Retinal pigment epithelial cell (primary cell): ENCODE measurements around the gene CHCHD10.
"Not testable (repeated sequence)": the region's sequence is repeated elsewhere in the genome, so short reads cannot be mapped to it uniquely, and the experiment has no call there.

Source experiments
- DNase-seq: peaks from one replicate; pipeline ENCODE4 v3.0.0-alpha.2; 2010; ENCODE audit warnings: low read depth
- H3K4me3 ChIP-seq: 2 replicates; pipeline ENCODE4 v1.5.1; 2011; ENCODE audit warnings: mild to moderate bottlenecking, low read length, control low read depth, moderate library complexity
- CTCF ChIP-seq: conservative IDR thresholded peaks from 2 replicates; pipeline ENCODE4 v1.5.1; 2011; ENCODE audit warnings: low read depth, low read length, control low read depth, inconsistent platforms

Gene CHCHD10

GRCh38 chr22:23737696-23738095, 30.1 kb downstream of the CHCHD10 start:
- TF ChIP-seq CTCF: no peak
- H3K4me3 ChIP-seq: no peak overlapping the region
- DNase-seq: no peak

DNA sequence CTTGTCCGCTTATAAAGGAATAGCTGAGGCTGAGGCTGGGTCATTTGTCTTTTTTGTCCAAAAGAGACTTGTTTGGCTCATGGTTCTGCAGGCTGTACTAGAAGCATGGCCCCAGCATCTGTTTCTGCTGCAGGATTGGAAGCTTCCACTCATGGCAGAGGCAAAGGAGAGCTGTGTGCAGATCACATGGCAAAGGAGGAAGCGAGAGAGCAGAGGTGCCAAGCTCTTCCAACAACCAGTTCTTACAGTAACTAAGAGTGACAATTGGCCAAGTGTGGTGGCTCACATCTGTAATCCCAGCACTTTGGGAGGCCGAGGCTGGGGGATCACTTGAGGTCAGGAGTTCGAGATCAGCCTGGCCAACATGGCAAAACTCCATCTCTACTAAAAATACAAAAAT, 39.7 kb downstream of the CHCHD10 start:
- not testable (repeated sequence) for DNase-seq, H3K4me3 ChIP-seq

DNA sequence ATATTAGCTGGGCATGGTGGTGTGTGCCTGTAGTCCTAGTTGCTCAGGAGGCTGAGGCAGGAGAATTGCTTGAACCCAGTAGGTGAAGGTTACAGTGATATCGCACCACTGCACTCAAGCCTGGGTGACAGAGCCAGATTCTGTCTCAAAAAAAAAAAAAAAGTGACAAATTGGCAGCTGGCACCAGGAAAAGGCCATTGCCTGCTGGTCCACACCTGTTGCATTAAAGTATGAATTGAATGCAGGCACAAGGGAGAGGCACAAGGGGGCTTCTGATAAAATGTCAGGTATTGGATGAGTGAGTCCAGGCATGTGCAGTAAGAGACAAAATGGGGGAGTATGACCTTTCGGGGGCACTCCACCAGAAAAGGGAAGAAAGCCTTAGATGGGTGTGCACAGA, 45.0 kb downstream of the CHCHD10 start:
- no peak overlapping the region for H3K4me3 ChIP-seq
- no peak for TF ChIP-seq CTCF
- no peak for DNase-seq

- H3K4me3 ChIP-seq: no peak overlapping the region
- no peak for DNase-seq
- no peak for TF ChIP-seq CTCF
Observed at GRCh38 chr22:23722160-23722559, 45.6 kb downstream of the CHCHD10 start.

- no peak for DNase-seq
- no peak for TF ChIP-seq CTCF
- no peak overlapping the region for H3K4me3 ChIP-seq
Observed at GRCh38 chr22:23720855-23721254, 46.9 kb downstream of the CHCHD10 start.

- DNase-seq: no peak
- H3K4me3 ChIP-seq: no peak overlapping the region
- TF ChIP-seq CTCF: no peak
Observed at GRCh38 chr22:23718371-23719165, 49.2 kb downstream of the CHCHD10 start.

GRCh38 chr22:23716811-23717801, 50.7 kb downstream of the CHCHD10 start:
- peak; percentile 42 for DNase-seq
- TF ChIP-seq CTCF: no peak
- H3K4me3 ChIP-seq: peak overlapping the region; percentile 67
